GM18519 (cell line): ENCODE data around the gene SPTSSA.

Experiments
- ATAC-seq: cut with Tn5 transposase; IDR thresholded peaks from one replicate; pipeline ENCODE4 v1.9.1; 2021; ENCODE audit warnings: mild to moderate bottlenecking, moderate library complexity; ENCODE audit not compliant: unreplicated experiment, low FRiP score

Gene SPTSSA

GRCh38 chr14:34474187-34474679 lies 12.2 kb upstream of the SPTSSA start:
- no peak for ATAC-seq

GRCh38 chr14:34472706-34473279 lies 10.8 kb upstream of the SPTSSA start:
- ATAC-seq: no peak

- ATAC-seq: no peak
Observed at GRCh38 chr14:34470319-34470718, 8.3 kb upstream of the SPTSSA start.

- ATAC-seq: no peak
Observed at GRCh38 chr14:34466691-34467090, 4.7 kb upstream of the SPTSSA start.

GRCh38 chr14:34465069-34465859 lies 3.2 kb upstream of the SPTSSA start:
- no peak for ATAC-seq

- no peak for ATAC-seq
Observed at GRCh38 chr14:34463598-34463961, 1.5 kb upstream of the SPTSSA start.

GRCh38 chr14:34461334-34462131 lies 507 bp downstream of the SPTSSA start:
- peak; percentile 2 for ATAC-seq

GRCh38 chr14:34460841-34461240 lies 1.2 kb downstream of the SPTSSA start:
- ATAC-seq: no peak

GRCh38 chr14:34460295-34460694 lies 1.7 kb downstream of the SPTSSA start:
- ATAC-seq: no peak

- no peak for ATAC-seq
Observed at GRCh38 chr14:34457186-34457585, 4.9 kb downstream of the SPTSSA start.

- no peak for ATAC-seq
Observed at GRCh38 chr14:34453226-34453625, 8.8 kb downstream of the SPTSSA start.

GRCh38 chr14:34452258-34452822 lies 9.7 kb downstream of the SPTSSA start:
- ATAC-seq: no peak

GRCh38 chr14:34450958-34451357 lies 11.1 kb downstream of the SPTSSA start:
- no peak for ATAC-seq

- ATAC-seq: no peak
Observed at GRCh38 chr14:34450542-34450915, 11.5 kb downstream of the SPTSSA start.

- ATAC-seq: no peak
Observed at GRCh38 chr14:34449819-34450541, 12.1 kb downstream of the SPTSSA start.

- no peak for ATAC-seq
Observed at GRCh38 chr14:34439090-34439489, 22.9 kb downstream of the SPTSSA start.

GRCh38 chr14:34438438-34438837 lies 23.6 kb downstream of the SPTSSA start:
- ATAC-seq: no peak

GRCh38 chr14:34437729-34438080 lies 24.3 kb downstream of the SPTSSA start:
- ATAC-seq: no peak

- ATAC-seq: no peak
Observed at GRCh38 chr14:34436960-34437728, 24.9 kb downstream of the SPTSSA start.
